NCI-H1048 (cell line): Measurements from ENCODE around the gene MORC3.
"Not testable (repeated sequence)": the region's sequence is repeated elsewhere in the genome, so short reads cannot be mapped to it uniquely, and the experiment has no call there.

Experiments used
- DNase-seq: peaks from one replicate; lab custom pipeline; 2025; lab: John Stamatoyannopoulos, UW

The MORC3 gene

GRCh38 chr21:36385233-36386030 is 65.4 kb downstream of the MORC3 start, which contains the start of gene CHAF1B:
TSS of gene CHAF1B (plus strand) at chr21:36385392. CDS start at chr21:36386137, 745 bp downstream.
- peak; percentile 47 for DNase-seq

- no peak for DNase-seq
Measured at GRCh38 chr21:36386031-36386642, 66.1 kb downstream of the MORC3 start.

DNA sequence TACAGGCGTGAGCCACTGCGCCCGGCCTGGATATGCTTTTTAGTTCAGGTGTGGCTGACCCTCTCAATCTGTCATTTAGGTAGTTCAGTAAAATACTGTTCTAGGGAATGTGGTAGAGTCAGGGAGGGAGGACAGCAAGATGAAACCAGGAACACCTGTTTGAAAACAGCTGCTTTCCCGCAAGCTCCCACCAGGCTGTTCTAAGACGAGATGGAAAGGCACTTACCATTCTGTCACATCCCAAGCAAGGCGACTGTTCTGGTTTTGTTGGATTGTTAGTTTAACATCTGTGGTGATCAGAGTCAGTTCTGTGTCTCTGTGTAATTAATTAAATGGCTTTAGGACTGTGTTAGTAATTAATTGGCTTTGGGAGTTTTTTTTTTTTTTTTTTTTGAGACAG is 68.1 kb downstream of the MORC3 start:
- DNase-seq = no peak

GRCh38 chr21:36388835-36389234 is 68.8 kb downstream of the MORC3 start:
- DNase-seq = no peak

DNA sequence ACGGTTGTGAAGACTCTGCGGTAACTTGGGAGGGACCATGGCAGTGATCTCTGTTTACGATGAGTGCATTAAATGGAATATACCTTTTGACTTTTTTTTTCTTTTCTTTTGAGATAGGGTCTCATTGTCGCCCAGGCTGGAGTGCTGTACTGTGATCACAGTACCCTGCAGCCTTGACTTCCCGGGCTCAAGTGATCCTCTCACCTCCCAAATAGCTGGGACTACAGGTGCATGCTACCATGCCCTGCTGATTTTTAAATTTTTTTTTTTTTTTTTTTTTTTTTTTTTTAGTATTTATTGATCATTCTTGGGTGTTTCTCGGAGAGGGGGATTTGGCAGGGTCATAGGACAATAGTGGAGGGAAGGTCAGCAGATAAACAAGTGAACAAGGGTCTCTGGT is 71.7 kb downstream of the MORC3 start:
- not testable (repeated sequence) for DNase-seq

- no peak for DNase-seq
Measured at GRCh38 chr21:36395353-36396111, 75.5 kb downstream of the MORC3 start.

GRCh38 chr21:36396325-36396724 is 76.3 kb downstream of the MORC3 start:
- DNase-seq = no peak

GRCh38 chr21:36396971-36397370 is 77.0 kb downstream of the MORC3 start:
- no peak for DNase-seq

DNA sequence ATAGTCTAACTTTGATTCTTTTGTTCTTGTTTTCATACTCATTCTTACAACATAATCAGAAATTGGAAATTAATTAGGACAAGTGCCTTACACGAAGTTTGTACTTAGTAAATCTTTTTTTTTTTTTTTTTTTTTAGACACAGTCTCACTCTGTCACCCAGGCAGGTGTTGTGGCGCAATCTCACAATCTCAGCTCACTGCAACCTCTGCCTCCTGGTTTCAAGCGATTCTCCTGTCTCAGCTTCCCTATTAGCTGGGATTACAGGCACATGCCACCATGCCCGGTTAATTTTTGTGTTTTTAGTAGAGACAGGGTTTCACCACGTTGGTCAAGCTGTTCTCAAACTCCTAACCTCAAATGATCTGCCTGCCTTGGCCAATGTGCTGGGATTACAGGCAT is 77.6 kb downstream of the MORC3 start:
- DNase-seq = no peak

- DNase-seq = not testable (repeated sequence)
Measured at GRCh38 chr21:36399736-36400135, 79.7 kb downstream of the MORC3 start.

- DNase-seq = no peak
Measured at GRCh38 chr21:36400719-36401118, 80.7 kb downstream of the MORC3 start.

GRCh38 chr21:36402339-36402738 is 82.3 kb downstream of the MORC3 start:
- no peak for DNase-seq

GRCh38 chr21:36403713-36404112 is 83.7 kb downstream of the MORC3 start:
- no peak for DNase-seq

DNA sequence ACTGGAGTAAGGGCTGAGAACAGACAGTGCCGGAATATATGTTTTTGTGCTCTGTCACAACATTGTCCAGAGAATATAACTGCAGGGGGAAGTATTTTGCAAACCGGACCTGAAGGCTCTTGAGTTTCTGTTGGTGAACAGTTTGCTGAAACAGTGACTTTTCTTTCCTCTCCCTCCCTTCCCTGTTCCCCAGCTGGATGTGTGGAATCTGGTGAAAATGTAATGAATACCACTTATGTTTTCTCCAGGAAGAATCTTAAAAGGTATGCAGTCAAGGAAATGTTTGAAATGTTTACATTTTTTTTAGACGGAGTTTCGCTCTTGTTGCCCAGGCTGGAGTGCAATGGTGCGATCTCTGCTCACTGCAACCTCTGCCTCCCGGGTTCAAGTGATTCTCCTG is 88.6 kb downstream of the MORC3 start:
- no peak for DNase-seq

GRCh38 chr21:36411301-36411700 is 91.3 kb downstream of the MORC3 start:
- DNase-seq = no peak

- DNase-seq = no peak
Measured at GRCh38 chr21:36412916-36413315, 92.9 kb downstream of the MORC3 start.

GRCh38 chr21:36415375-36415774 is 95.4 kb downstream of the MORC3 start:
- DNase-seq = no peak

GRCh38 chr21:36419241-36419640 is 99.2 kb downstream of the MORC3 start:
- DNase-seq = no peak

GRCh38 chr21:36419996-36420395 is 100.0 kb downstream of the MORC3 start:
- peak; percentile 45 for DNase-seq

DNA sequence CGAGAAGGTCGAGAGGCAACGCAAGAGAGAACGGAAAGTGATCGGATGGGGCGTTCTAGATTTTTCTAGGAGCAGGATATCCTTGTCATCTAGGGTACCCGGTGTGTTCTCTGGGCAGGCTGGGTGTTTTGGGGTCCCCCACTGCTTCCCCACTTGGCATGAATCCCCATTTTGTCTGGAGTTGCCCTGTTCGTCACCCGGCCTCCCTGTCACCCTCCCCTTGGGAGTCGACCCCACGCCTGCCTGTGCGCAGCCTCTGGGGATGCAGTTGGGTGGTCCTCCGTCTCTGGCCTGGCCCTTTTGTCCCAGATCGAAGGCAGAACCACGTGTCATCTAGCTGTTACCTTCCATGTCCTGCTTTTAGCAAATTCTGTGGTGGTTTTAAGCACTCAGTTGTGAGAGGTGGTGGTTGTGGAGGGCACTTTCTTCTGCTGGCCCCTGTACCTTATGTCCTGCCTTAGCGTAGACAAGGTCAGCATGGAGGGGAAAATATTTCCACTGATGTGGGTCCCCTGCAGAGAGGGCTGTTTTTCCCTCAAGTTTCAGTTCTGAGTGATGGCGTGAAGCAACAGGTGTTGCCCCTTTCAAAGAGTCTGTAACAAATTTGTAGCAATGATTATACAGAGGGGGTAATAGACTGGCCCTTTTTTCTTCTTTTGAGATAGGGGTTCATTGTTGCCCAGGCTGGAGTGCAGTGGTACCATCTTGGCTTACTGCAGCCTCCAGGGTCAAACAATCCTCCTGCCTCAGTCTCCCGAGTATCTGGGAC is 100.8 kb downstream of the MORC3 start:
- no peak for DNase-seq

DNA sequence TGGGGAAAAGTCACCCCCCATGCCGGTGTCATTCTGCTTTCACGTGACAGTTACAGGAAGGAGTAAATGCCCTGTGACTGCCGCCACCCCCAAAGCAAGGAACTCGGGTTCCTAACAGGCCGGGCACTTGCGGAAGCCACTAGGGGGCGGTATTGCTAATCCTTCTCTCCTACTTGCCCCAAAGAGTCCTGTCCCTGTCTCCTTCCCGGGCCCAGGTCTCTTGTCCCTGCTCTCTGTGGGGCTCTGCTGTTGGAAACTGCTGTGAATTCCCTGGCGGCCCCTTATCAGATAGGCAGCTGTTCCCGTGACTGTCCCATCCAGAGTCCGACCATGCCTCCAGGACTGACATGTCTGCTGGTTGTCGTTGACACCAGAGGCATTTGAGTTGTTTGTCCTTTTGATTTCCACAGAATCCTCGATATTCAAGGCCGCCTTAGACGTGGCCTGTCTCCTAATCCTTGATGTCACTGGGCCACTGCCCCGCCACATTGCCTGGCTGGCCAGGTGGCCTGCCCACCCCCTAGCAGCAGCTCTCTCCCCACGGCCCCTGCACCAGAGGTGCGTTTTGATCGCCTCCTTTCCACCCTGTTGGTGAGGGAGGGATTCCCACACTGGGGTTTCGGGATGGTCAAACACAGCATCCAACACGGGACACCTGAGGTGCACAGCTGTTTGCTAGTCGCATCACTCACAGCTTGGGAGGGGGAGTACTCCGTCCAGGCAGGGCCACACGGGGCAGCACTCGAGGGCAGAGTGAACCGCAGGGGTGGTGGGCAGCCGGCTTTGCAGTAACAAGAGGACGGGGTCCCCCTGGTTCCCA is 102.5 kb downstream of the MORC3 start:
- DNase-seq = peak; percentile 32
